Stimulated activated CD8-positive, alpha-beta memory T cell treated with anti-CD3 and anti-CD28 coated beads, Interleukin-4, amount 100 ng/mL, for 4 hours (primary cell): ENCODE results near the gene IGF2R.
"Not testable (repeated sequence)": the region's sequence is repeated elsewhere in the genome, so short reads cannot be mapped to it uniquely, and the experiment has no call there.

Experiments
- DNase-seq, 2 donors: peaks; one replicate each; pipeline ENCODE4 v3.0.0-alpha.2; 2020; ENCODE audit warnings: low read depth in 2 of 2, low spot score in 1 of 2

IGF2R gene

DNA sequence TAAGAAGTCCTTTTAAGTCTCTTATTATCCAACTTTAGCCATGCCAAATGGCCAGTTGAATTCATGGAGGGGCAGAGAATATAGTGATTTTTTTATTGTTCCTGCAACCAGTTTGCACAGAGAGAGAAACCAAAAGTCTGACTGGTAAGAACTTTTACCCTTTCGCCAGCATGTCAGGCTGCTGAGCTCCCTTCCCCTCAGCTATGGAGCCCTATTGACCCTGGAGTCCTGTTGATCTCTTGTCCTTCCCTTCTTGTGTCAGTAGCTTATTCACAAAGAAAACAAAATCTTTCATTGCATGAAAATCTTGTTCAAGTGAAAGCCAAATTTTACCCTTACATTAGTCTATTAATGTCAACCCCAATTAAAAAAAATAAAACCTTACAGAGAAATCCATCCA lies 151.2 kb downstream of the IGF2R start:
- DNase-seq = no peak

GRCh38 chr6:160121558-160121957 lies 152.7 kb downstream of the IGF2R start, which contains the start of gene SLC22A1:
Gene SLC22A1 (plus strand): TSS chr6:160121815. CDS start chr6:160121936, 121 bp downstream.
- DNase-seq = no peak

DNA sequence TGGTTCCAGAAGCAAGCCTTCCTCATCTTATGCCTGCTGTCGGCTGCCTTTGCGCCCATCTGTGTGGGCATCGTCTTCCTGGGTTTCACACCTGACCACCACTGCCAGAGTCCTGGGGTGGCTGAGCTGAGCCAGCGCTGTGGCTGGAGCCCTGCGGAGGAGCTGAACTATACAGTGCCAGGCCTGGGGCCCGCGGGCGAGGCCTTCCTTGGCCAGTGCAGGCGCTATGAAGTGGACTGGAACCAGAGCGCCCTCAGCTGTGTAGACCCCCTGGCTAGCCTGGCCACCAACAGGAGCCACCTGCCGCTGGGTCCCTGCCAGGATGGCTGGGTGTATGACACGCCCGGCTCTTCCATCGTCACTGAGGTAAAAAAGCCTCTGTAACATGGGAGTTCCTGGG lies 153.1 kb downstream of the IGF2R start:
- no peak for DNase-seq

DNA sequence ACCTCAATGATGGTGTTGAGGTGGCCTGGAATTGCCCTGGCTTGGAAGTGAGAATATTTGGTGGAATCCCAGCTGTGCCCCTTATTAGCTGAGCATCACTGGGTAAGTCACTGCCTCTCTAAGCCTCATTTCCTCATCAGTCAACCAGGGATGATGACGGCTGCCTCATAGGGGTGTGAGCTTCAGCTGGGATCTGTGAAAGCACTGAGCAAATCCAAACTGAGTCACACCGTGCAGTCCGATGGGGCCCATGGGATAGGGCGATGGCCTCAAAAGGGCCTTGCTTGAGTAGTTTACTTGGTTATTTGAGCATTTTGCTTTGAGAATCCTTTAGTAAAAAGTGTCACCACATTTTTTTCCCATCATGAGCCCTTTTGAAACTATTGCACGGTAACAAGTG lies 153.9 kb downstream of the IGF2R start:
- DNase-seq = no peak

GRCh38 chr6:160124007-160124406 lies 155.1 kb downstream of the IGF2R start:
- DNase-seq = no peak

- no peak for DNase-seq
These were observed 155.7 kb downstream of the IGF2R start for GRCh38 chr6:160124605-160125004.

- DNase-seq = not testable (repeated sequence)
These were observed 156.2 kb downstream of the IGF2R start for GRCh38 chr6:160125105-160125504.

GRCh38 chr6:160127270-160128124 lies 158.6 kb downstream of the IGF2R start:
- DNase-seq = no peak

DNA sequence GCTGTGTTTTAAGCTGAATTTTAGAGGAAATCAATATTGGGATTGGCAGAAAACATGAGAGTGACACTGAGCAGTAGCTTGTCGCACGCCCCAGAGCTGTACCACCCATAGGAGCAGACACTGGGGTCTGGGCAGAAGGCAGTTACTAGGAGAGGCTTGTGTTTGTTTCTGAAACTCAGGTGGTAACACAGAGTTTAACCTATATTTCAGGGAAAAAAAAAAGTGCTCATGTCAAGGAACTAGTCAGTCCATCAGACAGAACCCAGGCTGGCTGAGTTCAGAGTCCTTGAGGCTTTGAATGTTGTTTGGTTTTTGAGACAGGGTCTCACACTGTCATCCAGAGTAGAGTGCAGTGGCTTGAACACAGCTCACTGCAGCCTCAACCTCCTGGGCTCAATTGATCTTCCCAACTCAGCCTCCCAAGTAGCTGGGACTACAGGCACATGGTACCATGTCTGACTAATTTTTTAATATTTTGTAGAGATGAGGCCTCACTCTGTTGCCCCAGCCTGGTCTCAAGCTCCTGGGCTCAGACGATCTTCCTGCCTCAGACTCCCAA lies 159.3 kb downstream of the IGF2R start:
- DNase-seq = no peak

- no peak for DNase-seq
These were observed 160.1 kb downstream of the IGF2R start for GRCh38 chr6:160128879-160129516.

- DNase-seq = no peak
These were observed 161.2 kb downstream of the IGF2R start for GRCh38 chr6:160129881-160130615.

DNA sequence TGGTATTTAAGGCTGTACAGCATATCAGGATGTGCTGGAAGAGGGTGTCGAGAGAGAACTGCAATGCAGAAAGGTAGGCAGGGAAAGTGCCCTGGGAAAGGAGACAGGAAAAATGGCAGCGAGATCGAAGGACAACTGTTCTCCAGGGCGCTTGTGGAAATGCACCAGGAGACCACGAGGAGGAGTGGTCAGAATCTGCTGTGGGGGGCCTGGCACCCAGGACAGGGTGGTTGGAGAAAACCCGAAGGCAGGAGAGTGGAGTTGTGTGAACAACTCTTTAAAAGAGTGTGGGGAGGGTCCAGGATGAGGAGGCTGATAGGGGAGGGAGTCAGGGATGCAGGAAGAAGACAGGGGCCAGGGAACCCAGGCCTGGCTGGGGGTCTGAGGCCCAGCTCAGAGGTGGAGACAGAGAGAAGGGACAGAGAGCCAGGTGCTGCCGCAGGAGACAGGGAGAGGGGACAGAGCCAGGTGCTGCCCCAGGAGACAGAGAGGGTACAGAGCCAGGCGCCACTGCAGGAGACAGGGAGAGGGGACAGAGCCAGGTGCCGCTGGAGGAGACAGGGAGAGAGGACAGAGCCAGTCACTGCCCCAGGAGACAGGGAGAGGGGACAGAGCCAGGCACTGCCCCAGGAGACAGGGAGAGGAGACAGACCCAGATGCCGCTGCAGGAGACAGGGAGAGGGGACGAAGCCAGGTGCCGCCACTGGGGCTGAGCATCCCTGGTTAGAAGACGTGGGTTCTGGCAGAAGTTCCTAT lies 162.0 kb downstream of the IGF2R start:
- no peak for DNase-seq

- DNase-seq = no peak
These were observed 162.9 kb downstream of the IGF2R start for GRCh38 chr6:160131636-160132296.

DNA sequence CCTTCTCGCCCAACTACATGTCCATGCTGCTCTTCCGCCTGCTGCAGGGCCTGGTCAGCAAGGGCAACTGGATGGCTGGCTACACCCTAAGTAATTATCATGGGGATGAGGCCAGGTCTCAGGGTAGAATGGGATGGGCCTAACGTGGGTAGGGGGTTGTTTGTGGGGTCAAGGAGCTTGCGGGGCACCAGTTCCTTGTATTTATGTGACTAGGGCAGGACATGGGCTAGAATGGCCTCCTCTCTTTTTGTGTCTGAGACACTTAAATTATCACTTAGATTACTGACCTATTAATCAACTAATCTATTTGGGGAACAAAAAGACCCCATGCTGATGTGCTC lies 163.4 kb downstream of the IGF2R start:
- DNase-seq = no peak

DNA sequence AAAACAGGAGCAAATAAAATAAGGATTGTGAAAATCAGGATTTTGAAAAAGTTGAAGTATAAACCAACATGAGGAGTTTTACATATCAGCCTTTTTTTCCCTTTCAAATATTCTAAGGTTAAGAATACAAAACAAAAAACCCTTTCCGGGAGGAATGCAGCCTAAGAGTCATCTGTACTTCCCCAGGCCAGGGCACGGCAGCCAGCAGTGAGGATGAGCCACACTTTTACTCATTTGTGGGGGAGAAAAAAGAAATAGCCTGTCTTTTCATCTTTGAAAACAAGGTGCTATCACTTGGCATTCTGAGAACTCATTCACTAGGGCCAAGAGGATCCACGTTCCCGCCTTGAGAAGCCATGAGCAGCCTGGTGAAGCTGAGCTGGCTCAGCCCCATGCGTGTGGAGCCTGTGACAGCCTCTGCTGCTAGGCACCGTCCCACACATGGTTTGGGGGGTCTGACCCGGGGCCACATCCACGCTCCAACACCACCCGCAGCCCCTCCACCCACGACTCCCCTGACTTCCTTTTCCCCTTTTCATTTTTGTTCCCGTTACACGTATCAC lies 164.0 kb downstream of the IGF2R start:
- DNase-seq = no peak

DNA sequence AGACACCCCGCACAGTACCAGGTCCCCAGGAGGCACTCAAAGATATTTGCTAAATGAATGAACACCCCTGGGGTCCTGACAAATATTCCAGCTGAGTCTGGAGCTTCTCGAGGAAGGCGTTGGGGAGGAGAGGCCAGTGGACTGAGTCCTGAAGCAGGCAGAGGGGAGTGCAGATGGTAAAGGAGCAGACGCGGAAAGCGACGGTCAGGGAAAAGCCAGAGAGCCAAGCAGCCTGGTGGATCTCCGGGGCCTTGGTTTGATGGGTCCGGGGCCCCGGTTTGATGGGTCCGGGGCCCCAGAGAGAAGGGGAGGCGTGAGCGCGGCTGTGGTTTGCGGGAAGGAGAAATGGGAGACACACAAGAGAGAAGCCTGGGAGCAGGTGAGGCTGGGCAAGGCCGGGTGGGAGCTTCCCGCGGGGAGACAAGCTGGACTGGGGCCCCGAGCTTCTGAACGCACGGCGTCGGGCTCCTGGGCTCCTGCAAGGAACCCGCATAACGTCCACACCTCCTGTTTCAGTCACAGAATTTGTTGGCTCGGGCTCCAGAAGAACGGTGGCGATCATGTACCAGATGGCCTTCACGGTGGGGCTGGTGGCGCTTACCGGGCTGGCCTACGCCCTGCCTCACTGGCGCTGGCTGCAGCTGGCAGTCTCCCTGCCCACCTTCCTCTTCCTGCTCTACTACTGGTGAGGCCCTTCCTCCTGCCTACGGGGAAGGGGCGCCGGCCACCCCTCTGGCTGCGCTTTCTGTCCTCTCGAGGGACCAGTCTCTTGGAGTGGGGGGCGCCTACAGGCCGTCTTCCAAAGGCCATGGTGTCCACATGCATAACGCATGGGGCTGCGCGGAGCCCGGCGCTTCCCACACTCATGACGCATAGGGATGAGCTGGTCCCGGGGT lies 164.8 kb downstream of the IGF2R start:
- no peak for DNase-seq

- not testable (repeated sequence) for DNase-seq
These were observed 165.5 kb downstream of the IGF2R start for GRCh38 chr6:160134337-160134751.

GRCh38 chr6:160134779-160135547 lies 166.1 kb downstream of the IGF2R start:
- DNase-seq = no peak
